ENCODE measurements around the gene SAP30BP. TPM values are rescaled to one million over a fixed set of nuclear protein-coding genes. Genes with fewer than 3 reads are reported as not detected.

SAP30BP gene
- total RNA-seq, 1 donor from 2014 or later = 59.9 TPM

DNA sequence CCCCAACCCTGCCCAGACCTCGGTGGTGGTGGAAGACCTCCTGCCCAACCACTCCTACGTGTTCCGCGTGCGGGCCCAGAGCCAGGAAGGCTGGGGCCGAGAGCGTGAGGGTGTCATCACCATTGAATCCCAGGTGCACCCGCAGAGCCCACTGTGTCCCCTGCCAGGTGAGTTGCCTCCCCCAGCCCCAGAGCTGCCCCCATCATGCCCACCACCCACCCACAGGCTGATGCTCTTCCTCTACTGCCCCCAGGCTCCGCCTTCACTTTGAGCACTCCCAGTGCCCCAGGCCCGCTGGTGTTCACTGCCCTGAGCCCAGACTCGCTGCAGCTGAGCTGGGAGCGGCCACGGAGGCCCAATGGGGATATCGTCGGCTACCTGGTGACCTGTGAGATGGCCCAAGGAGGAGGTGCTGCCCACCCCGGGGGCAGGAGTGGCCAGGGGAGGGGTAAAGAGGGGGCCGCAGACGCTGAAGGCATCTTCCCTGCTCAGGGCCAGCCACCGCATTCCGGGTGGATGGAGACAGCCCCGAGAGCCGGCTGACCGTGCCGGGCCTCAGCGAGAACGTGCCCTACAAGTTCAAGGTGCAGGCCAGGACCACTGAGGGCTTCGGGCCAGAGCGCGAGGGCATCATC lies 89.4 kb downstream of the SAP30BP start:
- TF ChIP-seq, protein P1, sequence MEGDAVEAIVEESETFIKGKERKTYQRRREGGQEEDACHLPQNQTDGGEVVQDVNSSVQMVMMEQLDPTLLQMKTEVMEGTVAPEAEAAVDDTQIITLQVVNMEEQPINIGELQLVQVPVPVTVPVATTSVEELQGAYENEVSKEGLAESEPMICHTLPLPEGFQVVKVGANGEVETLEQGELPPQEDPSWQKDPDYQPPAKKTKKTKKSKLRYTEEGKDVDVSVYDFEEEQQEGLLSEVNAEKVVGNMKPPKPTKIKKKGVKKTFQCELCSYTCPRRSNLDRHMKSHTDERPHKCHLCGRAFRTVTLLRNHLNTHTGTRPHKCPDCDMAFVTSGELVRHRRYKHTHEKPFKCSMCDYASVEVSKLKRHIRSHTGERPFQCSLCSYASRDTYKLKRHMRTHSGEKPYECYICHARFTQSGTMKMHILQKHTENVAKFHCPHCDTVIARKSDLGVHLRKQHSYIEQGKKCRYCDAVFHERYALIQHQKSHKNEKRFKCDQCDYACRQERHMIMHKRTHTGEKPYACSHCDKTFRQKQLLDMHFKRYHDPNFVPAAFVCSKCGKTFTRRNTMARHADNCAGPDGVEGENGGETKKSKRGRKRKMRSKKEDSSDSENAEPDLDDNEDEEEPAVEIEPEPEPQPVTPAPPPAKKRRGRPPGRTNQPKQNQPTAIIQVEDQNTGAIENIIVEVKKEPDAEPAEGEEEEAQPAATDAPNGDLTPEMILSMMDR (IDR thresholded peaks at IDR 0.05) = no peak
- no peak overlapping the region for H3K4me3 Mint-ChIP-seq (ENCODE audit: unreplicated experiment)
- no peaks in the 10 kb centered on the region for H3K27me3 Mint-ChIP-seq (ENCODE audit: low read depth)
- no peak for DNase-seq (ENCODE audit: low spot score)
- H3K4me1 Mint-ChIP-seq (ENCODE audit: low read depth) = peaks cover 6% of the 10 kb centered on the region
- no peak overlapping the region for H3K27ac Mint-ChIP-seq (ENCODE audit: unreplicated experiment)
- no peaks in the 10 kb centered on the region for H3K36me3 Mint-ChIP-seq (ENCODE audit: low read depth)
- H3K9me3 Mint-ChIP-seq (ENCODE audit: low read depth) = no peaks in the 10 kb centered on the region

DNA sequence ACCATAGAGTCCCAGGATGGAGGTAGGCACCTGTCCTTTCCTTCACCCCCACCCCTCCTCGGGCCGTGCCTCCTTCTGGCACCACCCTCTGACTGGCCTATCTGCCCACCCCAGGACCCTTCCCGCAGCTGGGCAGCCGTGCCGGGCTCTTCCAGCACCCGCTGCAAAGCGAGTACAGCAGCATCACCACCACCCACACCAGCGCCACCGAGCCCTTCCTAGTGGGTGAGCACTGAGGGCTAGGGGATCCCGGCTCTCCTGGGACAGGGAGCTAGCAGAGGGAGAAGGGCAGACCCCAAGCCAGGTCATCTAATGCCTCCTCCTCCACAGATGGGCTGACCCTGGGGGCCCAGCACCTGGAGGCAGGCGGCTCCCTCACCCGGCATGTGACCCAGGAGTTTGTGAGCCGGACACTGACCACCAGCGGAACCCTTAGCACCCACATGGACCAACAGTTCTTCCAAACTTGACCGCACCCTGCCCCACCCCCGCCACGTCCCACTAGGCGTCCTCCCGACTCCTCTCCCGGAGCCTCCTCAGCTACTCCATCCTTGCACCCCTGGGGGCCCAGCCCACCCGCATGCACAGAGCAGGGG lies 90.0 kb downstream of the SAP30BP start:
- no peak overlapping the region for H3K4me3 Mint-ChIP-seq (ENCODE audit: unreplicated experiment)
- peaks cover 6% of the 10 kb centered on the region for H3K4me1 Mint-ChIP-seq (ENCODE audit: low read depth)
- no peaks in the 10 kb centered on the region for H3K9me3 Mint-ChIP-seq (ENCODE audit: low read depth)
- no peak overlapping the region for H3K27ac Mint-ChIP-seq (ENCODE audit: unreplicated experiment)
- no peaks in the 10 kb centered on the region for H3K27me3 Mint-ChIP-seq (ENCODE audit: low read depth)
- H3K36me3 Mint-ChIP-seq (ENCODE audit: low read depth) = no peaks in the 10 kb centered on the region
- TF ChIP-seq, protein P1 (IDR thresholded peaks at IDR 0.05) = no peak
- no peak for DNase-seq (ENCODE audit: low spot score)

Other genes starting within 250 kb of the SAP30BP start
- 45.6 to 52.3 TPM (median 49.5 TPM) in 3 replicates for gene TMEM94, start 210.7 kb upstream of the SAP30BP start, total RNA-seq
- gene CASKIN2, start 151.8 kb upstream of the SAP30BP start, total RNA-seq = 27.1 to 30.4 TPM (median 30.3 TPM) in 3 replicates
- 11.0 to 14.6 TPM (median 12.2 TPM) in 3 replicates for gene TSEN54, start 150.8 kb upstream of the SAP30BP start, total RNA-seq
- 1.4 to 1.8 TPM (median 1.5 TPM) in 3 replicates for gene LLGL2, start 141.6 kb upstream of the SAP30BP start, total RNA-seq
- 15.9 to 20.9 TPM (median 16.0 TPM) in 3 replicates for gene MYO15B, start 79.5 kb upstream of the SAP30BP start, total RNA-seq
- 0.23 to 0.29 TPM in 2 of 3 replicates, not detected in the other for gene SMIM5, start 33.9 kb upstream of the SAP30BP start, total RNA-seq
- 20.4 to 30.4 TPM (median 21.1 TPM) in 3 replicates for gene RECQL5, start 184 bp upstream of the SAP30BP start, total RNA-seq
- gene ITGB4, start 54.1 kb downstream of the SAP30BP start, total RNA-seq = 5.2 to 52.3 TPM (median 5.6 TPM) in 3 replicates
- 27.8 to 34.7 TPM (median 30.0 TPM) in 3 replicates for gene GALK1, start 97.9 kb downstream of the SAP30BP start, total RNA-seq
- 20.9 to 35.8 TPM (median 21.0 TPM) in 3 replicates for gene UNK, start 117.5 kb downstream of the SAP30BP start, total RNA-seq
- 1.1 to 3.1 TPM (median 1.5 TPM) in 3 replicates for gene UNC13D, start 177.1 kb downstream of the SAP30BP start, total RNA-seq
- 45.0 to 62.5 TPM (median 56.5 TPM) in 3 replicates for gene WBP2, start 188.0 kb downstream of the SAP30BP start, total RNA-seq
- gene TRIM47, start 211.2 kb downstream of the SAP30BP start, total RNA-seq = 33.9 to 50.6 TPM (median 46.3 TPM) in 3 replicates
- 25.2 to 27.1 TPM (median 27.0 TPM) in 3 replicates for gene TRIM65, start 229.6 kb downstream of the SAP30BP start, total RNA-seq
- gene MRPL38, start 237.5 kb downstream of the SAP30BP start, total RNA-seq = 47.4 to 53.3 TPM (median 49.8 TPM) in 3 replicates